ENCODE data around the gene KCNK7.

DNA sequence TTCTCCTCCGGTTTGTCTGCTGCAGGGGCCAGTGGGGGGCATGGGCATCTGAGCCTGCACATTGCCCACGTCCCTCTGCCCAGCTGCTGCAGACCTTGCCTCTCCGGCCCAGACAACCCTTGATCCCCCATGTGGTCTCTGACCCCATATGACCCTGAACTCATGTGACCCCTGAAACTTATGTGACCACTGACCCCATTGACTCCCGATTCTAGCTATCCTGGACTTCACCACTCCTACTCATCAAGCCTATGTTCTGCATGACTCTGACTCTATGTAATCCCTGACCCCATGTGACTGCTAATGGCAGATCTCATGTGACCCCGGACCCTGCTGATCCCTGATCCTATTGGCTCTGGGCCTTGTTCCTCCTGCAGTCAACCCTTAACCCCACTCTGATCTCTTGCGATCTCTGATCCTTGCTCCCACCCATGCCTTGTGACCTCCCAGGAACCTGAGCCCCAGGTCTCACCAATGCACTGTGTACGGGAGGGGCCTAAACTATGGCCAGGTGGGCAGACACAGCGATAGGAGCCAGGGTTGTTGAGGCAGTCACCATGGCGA is 43.1 kb downstream of the KCNK7 start:
- TF ChIP-seq POLR2A (IDR thresholded peaks at IDR 0.05; ENCODE audit: low read length) (no peak), GATA1 (IDR thresholded peaks at IDR 0.05; ENCODE audit: low read depth, low read length) (no peak)

Measured in erythroblast (primary cell).